ENCODE results near the gene TADA2A.

TADA2A gene

GRCh38 chr17:37413875-37414519, 7.3 kb downstream of the TADA2A start (continued):
- TF ChIP-seq ZNF280D (tag by site-specific recombination; IDR thresholded peaks at IDR 0.05), result 0 out of 2 replicates have a peak, but pooled peaks have one; percentile 56

- peaks cover under 1% of the 10 kb centered on the region; the same call in 1 of the 2 replicates for H3K4me1 ChIP-seq (ENCODE audit: control insufficient read depth, insufficient read depth, low read length)
- no peak overlapping the region for H3K4me3 ChIP-seq (ENCODE audit: low read depth, low read length)
- no peak overlapping the region for H3K27ac ChIP-seq (ENCODE audit: extremely low read depth, low read depth, low read length)
- peaks cover 70 to 87% of the 10 kb centered on the region in 2 experiments for H3K36me3 ChIP-seq (ENCODE audit: control insufficient read depth in 2 of 2, insufficient read depth in 1 of 2, low read length in 2 of 2)
- TF ChIP-seq ZFP3 (tag by site-specific recombination; IDR thresholded peaks at IDR 0.05; ENCODE audit: low read depth) (no peak), REPIN1 (tag by site-specific recombination; IDR thresholded peaks at IDR 0.05; ENCODE audit: low read depth) (no peak), ZNF571 (tag by site-specific recombination; IDR thresholded peaks at IDR 0.05) (no peak), GLIS2 (tag by site-specific recombination; IDR thresholded peaks at IDR 0.05) (no peak), ZSCAN30 (tag by site-specific recombination; IDR thresholded peaks at IDR 0.05) (no peak), ZNF274 (IDR thresholded peaks at IDR 0.05; ENCODE audit: low read length) (no peak), ZNF274 (tag by site-specific recombination; IDR thresholded peaks at IDR 0.05; ENCODE audit: borderline replicate concordance) (no peak), REST (tag by site-specific recombination; IDR thresholded peaks at IDR 0.05) (no peak), ZNF48 (tag by site-specific recombination; IDR thresholded peaks at IDR 0.05) (no peak), ZNF350 (tag by site-specific recombination; IDR thresholded peaks at IDR 0.05) (no peak), AEBP2 (tag by site-specific recombination; IDR thresholded peaks at IDR 0.05; ENCODE audit: borderline replicate concordance) (no peak), ZNF354C (tag by site-specific recombination; IDR thresholded peaks at IDR 0.05; ENCODE audit: borderline replicate concordance, low read depth) (no peak), ZNF473 (tag by site-specific recombination; IDR thresholded peaks at IDR 0.05) (no peak), GFI1B (tag by site-specific recombination; IDR thresholded peaks at IDR 0.05) (no peak), SP7 (tag by site-specific recombination; IDR thresholded peaks at IDR 0.05) (no peak), ZNF792 (tag by site-specific recombination; IDR thresholded peaks at IDR 0.05) (no peak)
- no peaks in the 10 kb centered on the region for H3K9me3 ChIP-seq (ENCODE audit: control insufficient read depth, insufficient read depth, low read depth, low read length)
- CTCF ChIA-PET, result interaction anchor here (0.6 kb wide), 1 partner anchor 15 kb away, joined by 3 read pairs; no protein-coding TSS in a partner anchor
- POLR2A ChIA-PET, result no interaction called here
Measured at GRCh38 chr17:37417852-37418251, 11.2 kb downstream of the TADA2A start.

Measured in HEK293 (cell line).